Measurements from ENCODE around the gene CSPG4. TPM values are rescaled to one million over a fixed set of nuclear protein-coding genes. Genes with fewer than 3 reads are reported as not detected.
A peak's percentile ranks its signal among the peaks of the same experiment; 100 is the strongest.

The CSPG4 gene
- total and polyA plus RNA-seq, 2 of the 4 experiments (the other 2 are of a cell fraction): 12.4 to 28.4 TPM

- no peak overlapping the region for H2BK15ac ChIP-seq (ENCODE audit: low read depth, low read length)
- no peak overlapping the region for H3K9ac ChIP-seq (ENCODE audit: low read depth, low read length)
- no peak overlapping the region for H3K4me3 ChIP-seq (ENCODE audit: insufficient read depth, low read depth, low read length)
- H3K79me1 ChIP-seq (ENCODE audit: low read depth in 1 of 2, low read length in 2 of 2): no peaks in the 10 kb centered on the region; a peak in 1 of 4 replicates
- H2BK20ac ChIP-seq (ENCODE audit: low read depth, low read length): no peak overlapping the region
- ChIA-PET POLR2A (ENCODE audit: unreplicated experiment) (no interaction called here), CTCF (interaction anchor here (0.6 kb wide), 1 partner anchor 199 kb away, joined by 4 read pairs; no protein-coding TSS in a partner anchor)
- H3K4me1 ChIP-seq (ENCODE audit: control insufficient read depth, insufficient read depth, low read length): peaks cover 21% of the 10 kb centered on the region
- H2AFZ ChIP-seq (replicated peaks; ENCODE audit: low read length, poor library complexity): no peak overlapping the region
- ATAC-seq (ENCODE audit: low read depth) (no peak), DNase-seq (no peak)
- peaks cover 5% of the 10 kb centered on the region; the same call in 1 of the 2 replicates for H4K20me1 ChIP-seq (ENCODE audit: insufficient read depth, low read length)
- H3K9me1 ChIP-seq (ENCODE audit: insufficient read depth, low read length): peaks cover 13% of the 10 kb centered on the region
- WGBS, 2 experiments (ENCODE audit: extremely low coverage in 2 of 2, insufficient read length in 1 of 2): 86% methylated on average over 4 of the region's 14 CpGs; no CpG with 5 or more reads in 1 of the 2 experiments
- dilution Hi-C loops (cut with HindIII; ENCODE audit: low sequenced_read_pairs, unreplicated experiment): no loop called here
- H3K18ac ChIP-seq (ENCODE audit: low read depth, low read length): no peak overlapping the region
- intact Hi-C loops (cut with micrococcal nuclease): no loop called here
- H3K56ac ChIP-seq (ENCODE audit: extremely low read depth, insufficient read depth, low read length): no peak overlapping the region
- H4K8ac ChIP-seq (ENCODE audit: low read depth in 2 of 2, low read length in 2 of 2): no peak overlapping the region
- no peak overlapping the region for H3K4me2 ChIP-seq (ENCODE audit: low read depth, low read length)
- H2AK5ac ChIP-seq (ENCODE audit: low read depth, low read length): peak overlapping the region; percentile 31; the same call in 1 of the 2 replicates
- no peak overlapping the region for H4K91ac ChIP-seq (ENCODE audit: insufficient read depth, low read depth, low read length)
- BruUV-seq (replicated peaks): no TSS peak
- H3K27ac ChIP-seq (ENCODE audit: insufficient read depth, low read length): no peak overlapping the region
- H3K9me3 ChIP-seq (ENCODE audit: control insufficient read depth, insufficient read depth, low read length): no peaks in the 10 kb centered on the region
- no peak overlapping the region for H3K4ac ChIP-seq (ENCODE audit: low read depth, low read length)
- no peak overlapping the region for H3K14ac ChIP-seq (replicated peaks; ENCODE audit: low read depth, low read length)
- no peaks in the 10 kb centered on the region for H3K27me3 ChIP-seq (ENCODE audit: control insufficient read depth, insufficient read depth, low read length)
- H2AK9ac ChIP-seq (replicated peaks; ENCODE audit: low read depth, low read length, poor library complexity): no peak overlapping the region
- in situ Hi-C loops (cut with MboI; ENCODE audit: low sequenced_read_pairs): loop anchor here (10.0 kb wide), 1 partner anchor 57 kb away; no protein-coding TSS in a partner anchor
- no peaks in the 10 kb centered on the region for H3K36me3 ChIP-seq (ENCODE audit: control insufficient read depth, insufficient read depth, low read length)
- no peak overlapping the region for H3K23ac ChIP-seq (ENCODE audit: low read depth, low read length)
- H2BK120ac ChIP-seq (ENCODE audit: low read depth, low read length): no peak overlapping the region
- H4K5ac ChIP-seq (ENCODE audit: low read depth, low read length): no peak overlapping the region
- no peak overlapping the region for H2BK5ac ChIP-seq (ENCODE audit: low read depth, low read length, poor library complexity, severe bottlenecking)
- no peak for TF ChIP-seq ELK1 (IDR thresholded peaks at IDR 0.05; ENCODE audit: borderline replicate concordance, low read depth, low read length)
- no peak for TF ChIP-seq USF2 (IDR thresholded peaks at IDR 0.05; ENCODE audit: low read depth, low read length)
- TF ChIP-seq POLR2A (IDR thresholded peaks at IDR 0.05; ENCODE audit: low read depth, low read length): no peak
- no peak for TF ChIP-seq SMC3 (IDR thresholded peaks at IDR 0.05; ENCODE audit: low read depth, low read length)
- TF ChIP-seq CHD1 (IDR thresholded peaks at IDR 0.05; ENCODE audit: low read depth, low read length): no peak
- no peak for TF ChIP-seq CEBPB (IDR thresholded peaks at IDR 0.05; ENCODE audit: low read depth, low read length)
- TF ChIP-seq NFE2L2 (IDR thresholded peaks at IDR 0.05; ENCODE audit: low read depth, low read length): no peak
- TF ChIP-seq MAFK (IDR thresholded peaks at IDR 0.05; ENCODE audit: low read depth, low read length): no peak
- TF ChIP-seq MXI1 (IDR thresholded peaks at IDR 0.05; ENCODE audit: borderline replicate concordance, low read depth, low read length): no peak
- TF ChIP-seq FOS (IDR thresholded peaks at IDR 0.05; ENCODE audit: low read depth, low read length): no peak
Measured at GRCh38 chr15:75721923-75722870, 9.5 kb upstream of the CSPG4 start.

Measured in IMR-90 (cell line).